GM21360 (cell line): ENCODE measurements around the gene SLC7A1.

Source experiments
- ATAC-seq: cut with Tn5 transposase; IDR thresholded peaks from one replicate; pipeline ENCODE4 v1.9.1; 2021; ENCODE audit warnings: mild to moderate bottlenecking, moderate library complexity; ENCODE audit not compliant: unreplicated experiment

SLC7A1 gene

GRCh38 chr13:29471551-29471950 is 123.9 kb downstream of the SLC7A1 start:
- ATAC-seq = no peak

- ATAC-seq = no peak
Measured at GRCh38 chr13:29465741-29466293, 129.7 kb downstream of the SLC7A1 start.

- ATAC-seq = no peak
Measured at GRCh38 chr13:29464105-29464679, 131.3 kb downstream of the SLC7A1 start.

- ATAC-seq = no peak
Measured at GRCh38 chr13:29459813-29460355, 135.6 kb downstream of the SLC7A1 start.
